HepG2 (cell line): ENCODE data around the gene UBL3. TPM values are rescaled to one million over a fixed set of nuclear protein-coding genes. Genes with fewer than 3 reads are reported as not detected.
A peak's percentile ranks its signal among the peaks of the same experiment; 100 is the strongest.

Experiments
- ATAC-seq: fragments of 200-7000 bp; cut with Tn5 transposase; 3 replicates; pipeline ENCODE4 v1.9.1; 2020; ENCODE audit warnings: mild to moderate bottlenecking, moderate library complexity
- BruUV-seq: library from RNA; stranded (reverse); fragments of 400-500 nt; replicated peaks from 2 replicates; lab custom pipeline; 2021; lab: Mats Ljungman, UMichigan
- CTCF ChIA-PET: fragments of 300-600 bp; formaldehyde crosslinking; extraction: SDS; loops from one replicate; lab custom pipeline; 2021; ENCODE audit warnings: low total read pairs, inconsistent platforms, low intra/inter-chr PET ratio; lab: Yijun Ruan, JAX
- POLR2A ChIA-PET: fragments of 350-600 bp; sonication (Branson Sonifier 250); formaldehyde crosslinking; loops from one replicate; lab custom pipeline; 2020; ENCODE audit warnings: antibody characterized with exemption, inconsistent platforms; lab: Yijun Ruan, JAX
- DNase-seq: peaks from one replicate; pipeline ENCODE4 v3.0.0-alpha.2; 2015; ENCODE audit warnings: low spot score
- FAIRE-seq: peaks from 3 replicates; lab custom pipeline; 2011; peaks lifted over from hg19 to GRCh38; lab: Jason Lieb, UNC
- H2AFZ ChIP-seq: one replicate; pipeline ENCODE4 v1.6.1; 2011; ENCODE audit warnings: low read length, inconsistent platforms
- H3K27ac ChIP-seq: fragments of 300-600 bp; 3 replicates; pipeline ENCODE4 v1.8.0; 2011; ENCODE audit warnings: mixed run types, mild to moderate bottlenecking, mixed read lengths, low read length, inconsistent platforms; ENCODE audit not compliant: insufficient read depth; ENCODE audit errors: extremely low read length
- H3K27me3 ChIP-seq, 2 experiments: fragments of 200-600 bp in 1 of 2; 2 replicates in 1 of 2; 3 replicates in 1 of 2; pipeline versions ENCODE4 v1.6.0 to v1.8.0; 2011; ENCODE audit warnings: low read length in 2 of 2, mild to moderate bottlenecking in 2 of 2, moderate library complexity in 2 of 2, inconsistent platforms in 1 of 2; ENCODE audit not compliant: insufficient read depth in 2 of 2, control insufficient read depth in 1 of 2
- H3K36me3 ChIP-seq, 2 experiments: fragments of 200-600 bp in 1 of 2; replicated peaks in 1 of 2; 2 replicates in 1 of 2; 3 replicates in 1 of 2; pipeline versions ENCODE4 v1.5.1 to v1.8.0; 2011; ENCODE audit warnings: low read length in 2 of 2, inconsistent platforms in 1 of 2; ENCODE audit not compliant: insufficient read depth in 2 of 2, control insufficient read depth in 1 of 2
- H3K4me1 ChIP-seq: 2 replicates; pipeline ENCODE4 v1.5.1; 2012; ENCODE audit warnings: low read length, inconsistent platforms; ENCODE audit not compliant: insufficient read depth
- H3K4me2 ChIP-seq: 2 replicates; pipeline ENCODE4 v1.6.0; 2011; ENCODE audit warnings: low read depth, low read length, inconsistent platforms
- H3K4me3 ChIP-seq, 3 experiments: fragments of 200-600 bp in 1 of 3; sonication (generic), shearing (Covaris generic) in 1 of 3; replicated peaks in 1 of 3; 2 replicates each; pipeline ENCODE4 v1.5.1; 2011 to 2016; ENCODE audit warnings: low read length in 3 of 3, inconsistent platforms in 2 of 3, low read depth in 2 of 3, mild to moderate bottlenecking in 2 of 3, control low read depth in 1 of 3, mixed read lengths in 1 of 3; ENCODE audit not compliant: insufficient read depth in 1 of 3
- H3K79me2 ChIP-seq: one replicate; pipeline ENCODE4 v1.6.1; 2011; ENCODE audit warnings: low read length, inconsistent platforms; ENCODE audit not compliant: insufficient read depth
- H3K9ac ChIP-seq: 2 replicates; pipeline ENCODE4 v1.6.0; 2011; ENCODE audit warnings: mild to moderate bottlenecking, low read depth, low read length, inconsistent platforms; ENCODE audit not compliant: insufficient read depth
- H3K9me3 ChIP-seq: 2 replicates; pipeline ENCODE4 v1.5.1; 2012; ENCODE audit warnings: mild to moderate bottlenecking, low read length
- H4K20me1 ChIP-seq: 2 replicates; pipeline ENCODE4 v1.6.0; 2011; ENCODE audit warnings: inconsistent platforms, mild to moderate bottlenecking, low read length, moderate library complexity; ENCODE audit not compliant: insufficient read depth
- CREM ChIP-seq, 2 experiments: sonication (generic) in 1 of 2; formaldehyde crosslinking in 1 of 2; IDR thresholded peaks; 2 replicates each; pipeline versions ENCODE4 v1.4.0 to v1.6.1; 2016 to 2020; ENCODE audit warnings: antibody characterized with exemption in 1 of 2, mild to moderate bottlenecking in 1 of 2, missing genetic modification reagents in 1 of 2
- GATAD1 ChIP-seq: IDR thresholded peaks from 2 replicates; pipeline ENCODE4 v1.6.1; 2016; ENCODE audit warnings: missing genetic modification reagents, missing compliant biosample characterization
- HCFC1 ChIP-seq: fragments of 150-350 bp; IDR thresholded peaks from 2 replicates; pipeline ENCODE4 v1.6.1; 2014; ENCODE audit warnings: low read depth, low read length
- MXI1 ChIP-seq: IDR thresholded peaks from 3 replicates; pipeline ENCODE4 v1.6.1; 2012; ENCODE audit warnings: low read depth, low read length, inconsistent platforms, borderline replicate concordance
- PAF1 ChIP-seq: IDR thresholded peaks from 2 replicates; pipeline ENCODE4 v1.6.1; 2016; ENCODE audit warnings: missing genetic modification reagents, missing compliant biosample characterization
- RFX1 ChIP-seq: fragments of 450-650 bp; IDR thresholded peaks from 2 replicates; pipeline ENCODE4 v1.6.1; 2017
- THAP11 ChIP-seq: IDR thresholded peaks from 2 replicates; pipeline ENCODE4 v1.6.1; 2016; ENCODE audit warnings: missing biosample characterization, missing genetic modification reagents
- ZNF12 ChIP-seq: sonication (generic); formaldehyde crosslinking; IDR thresholded peaks from 2 replicates; pipeline ENCODE4 v1.5.0; 2020; ENCODE audit warnings: missing genetic modification reagents
- ZNF749 ChIP-seq: sonication (generic); formaldehyde crosslinking; IDR thresholded peaks from 2 replicates; pipeline ENCODE4 v1.8.0; 2022; ENCODE audit warnings: mild to moderate bottlenecking, missing genetic modification reagents, moderate library complexity, borderline replicate concordance
- ZNF790 ChIP-seq: sonication (generic); formaldehyde crosslinking; IDR thresholded peaks from 2 replicates; pipeline ENCODE4 v1.8.0; 2022; ENCODE audit warnings: missing genetic modification reagents, mild to moderate bottlenecking, borderline replicate concordance
- WGBS: methylation state at CpG from one replicate; pipeline ENCODE4 v1.1.6; 2017; ENCODE audit warnings: low lambda C conversion rate; 5-methylcytosine and 5-hydroxymethylcytosine counted together
- in situ Hi-C: cut with HindIII; loops from 2 replicates; pipeline ENCODE4 v1.10.0; 2017; ENCODE audit warnings: low pct_unique_long_range_greater_than_20kb; ENCODE audit not compliant: extremely low pct_ligation_motif_present
- intact Hi-C: fragments of 100-400 bp; cut with micrococcal nuclease; formaldehyde crosslinking; loops from one replicate; pipeline ENCODE4 v1.10.0; 2022; ENCODE audit not compliant: unreplicated experiment
- polyA plus RNA-seq, 8 experiments: library from polyadenylated mRNA; depleted of rRNA in 3 of 8; stranded (reverse) in 7 of 8; unstranded in 1 of 8; fragments of >200 nt; fragmentation: Illumina TruSeq in 4 of 8; extraction: Trizol in 4 of 8; gene quantifications; 2 replicates each; pipeline versions ENCODE4 v1.2.1 to v1.2.3, GENCODE V29; 2011 to 2016; ENCODE audit warnings: low read depth in 4 of 8, missing spikeins in 1 of 8, mixed read lengths in 1 of 8; ENCODE audit not compliant: insufficient read depth in 1 of 8
- total RNA-seq, 5 experiments: library from RNA; depleted of rRNA; stranded (reverse); fragments of >200 nt; fragmentation: Illumina TruSeq; extraction: Trizol; gene quantifications; 2 replicates each; pipeline ENCODE4 v1.2.3, GENCODE V29; 2016; ENCODE audit warnings: low read depth in 1 of 5
- TF ChIP-seq, protein P1 (sequence below): sonication (generic); formaldehyde crosslinking; conservative IDR thresholded peaks from 2 replicates; pipeline ENCODE4 v1.4.0; 2020; ENCODE audit warnings: missing genetic modification reagents
- TF ChIP-seq, protein P2 (sequence below): sonication (generic); formaldehyde crosslinking; IDR thresholded peaks from 2 replicates; pipeline ENCODE4 v1.5.0; 2020; ENCODE audit warnings: missing genetic modification reagents
- TF ChIP-seq, protein P3 (sequence below): sonication (generic); formaldehyde crosslinking; IDR thresholded peaks from 2 replicates; pipeline ENCODE4 v1.4.0; 2020; ENCODE audit warnings: missing genetic modification reagents

The UBL3 gene
- total and polyA plus RNA-seq, 2 of the 13 experiments (the other 11 are each of a cell fraction or from before 2014, with no cell fraction given): 7.4 to 9.6 TPM

- no peaks in the 10 kb centered on the region for H3K79me2 ChIP-seq
- no TSS peak for BruUV-seq
- H3K4me3 ChIP-seq: no peak overlapping the region
- ATAC-seq (no peak), DNase-seq (no peak), FAIRE-seq (no peak)
- ChIA-PET CTCF (no interaction called here), POLR2A (no interaction called here)
- in situ Hi-C loops: no loop called here
- TF ChIP-seq THAP11 (CRISPR knock-in tag): no peak
- TF ChIP-seq, protein P1, sequence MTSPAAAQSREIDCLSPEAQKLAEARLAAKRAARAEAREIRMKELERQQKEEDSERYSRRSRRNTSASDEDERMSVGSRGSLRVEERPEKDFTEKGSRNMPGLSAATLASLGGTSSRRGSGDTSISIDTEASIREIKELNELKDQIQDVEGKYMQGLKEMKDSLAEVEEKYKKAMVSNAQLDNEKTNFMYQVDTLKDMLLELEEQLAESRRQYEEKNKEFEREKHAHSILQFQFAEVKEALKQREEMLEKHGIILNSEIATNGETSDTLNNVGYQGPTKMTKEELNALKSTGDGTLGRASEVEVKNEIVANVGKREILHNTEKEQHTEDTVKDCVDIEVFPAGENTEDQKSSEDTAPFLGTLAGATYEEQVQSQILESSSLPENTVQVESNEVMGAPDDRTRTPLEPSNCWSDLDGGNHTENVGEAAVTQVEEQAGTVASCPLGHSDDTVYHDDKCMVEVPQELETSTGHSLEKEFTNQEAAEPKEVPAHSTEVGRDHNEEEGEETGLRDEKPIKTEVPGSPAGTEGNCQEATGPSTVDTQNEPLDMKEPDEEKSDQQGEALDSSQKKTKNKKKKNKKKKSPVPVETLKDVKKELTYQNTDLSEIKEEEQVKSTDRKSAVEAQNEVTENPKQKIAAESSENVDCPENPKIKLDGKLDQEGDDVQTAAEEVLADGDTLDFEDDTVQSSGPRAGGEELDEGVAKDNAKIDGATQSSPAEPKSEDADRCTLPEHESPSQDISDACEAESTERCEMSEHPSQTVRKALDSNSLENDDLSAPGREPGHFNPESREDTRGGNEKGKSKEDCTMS: no peak
- TF ChIP-seq GATAD1 (CRISPR knock-in tag): no peak
- TF ChIP-seq, protein P2, sequence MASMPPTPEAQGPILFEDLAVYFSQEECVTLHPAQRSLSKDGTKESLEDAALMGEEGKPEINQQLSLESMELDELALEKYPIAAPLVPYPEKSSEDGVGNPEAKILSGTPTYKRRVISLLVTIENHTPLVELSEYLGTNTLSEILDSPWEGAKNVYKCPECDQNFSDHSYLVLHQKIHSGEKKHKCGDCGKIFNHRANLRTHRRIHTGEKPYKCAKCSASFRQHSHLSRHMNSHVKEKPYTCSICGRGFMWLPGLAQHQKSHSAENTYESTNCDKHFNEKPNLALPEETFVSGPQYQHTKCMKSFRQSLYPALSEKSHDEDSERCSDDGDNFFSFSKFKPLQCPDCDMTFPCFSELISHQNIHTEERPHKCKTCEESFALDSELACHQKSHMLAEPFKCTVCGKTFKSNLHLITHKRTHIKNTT (CRISPR knock-in tag): no peak
- no peak overlapping the region for H3K27ac ChIP-seq
- no peaks in the 10 kb centered on the region for H3K36me3 ChIP-seq
- H4K20me1 ChIP-seq: no peaks in the 10 kb centered on the region
- WGBS: 93% methylated on average over 2 of the region's 2 CpGs
- intact Hi-C loops: no loop called here
- H3K4me2 ChIP-seq: no peak overlapping the region
- no peaks in the 10 kb centered on the region for H3K27me3 ChIP-seq
- no peak overlapping the region for H2AFZ ChIP-seq
- H3K4me1 ChIP-seq: peaks cover 21% of the 10 kb centered on the region
- no peak overlapping the region for H3K9ac ChIP-seq
- no peaks in the 10 kb centered on the region for H3K9me3 ChIP-seq
These were observed 6.0 kb upstream of the UBL3 start for GRCh38 chr13:29856426-29856825.

GRCh38 chr13:29855784-29856183 lies 5.4 kb upstream of the UBL3 start:
- intact Hi-C loops: no loop called here
- no TSS peak for BruUV-seq
- Histone ChIP-seq H3K9me3 (no peaks in the 10 kb centered on the region), H3K27me3 (no peaks in the 10 kb centered on the region), H3K4me2 (peak overlapping the region; percentile 57), H2AFZ (peak overlapping the region; percentile 58), H3K9ac (no peak overlapping the region), H4K20me1 (no peaks in the 10 kb centered on the region), H3K79me2 (no peaks in the 10 kb centered on the region), H3K36me3 (no peaks in the 10 kb centered on the region), H3K27ac (no peak overlapping the region), H3K4me1 (peaks cover 25% of the 10 kb centered on the region), H3K4me3 (no peak overlapping the region)
- ChIA-PET POLR2A (no interaction called here), CTCF (no interaction called here)
- WGBS: 26% methylated on average over 4 of the region's 4 CpGs
- FAIRE-seq (peak; percentile 26), DNase-seq (no peak), ATAC-seq (no peak)
- in situ Hi-C loops: no loop called here
- TF ChIP-seq CREM (IDR thresholded peaks at IDR 0.05) (no peak), CREM (CRISPR knock-in tag; IDR thresholded peaks at IDR 0.05) (no peak), HCFC1 (no peak), ZNF790 (CRISPR knock-in tag) (no peak), MXI1 (no peak), RFX1 (no peak), ZNF749 (CRISPR knock-in tag) (no peak), ZNF12 (CRISPR knock-in tag) (no peak), PAF1 (no peak)
- TF ChIP-seq, protein P3, sequence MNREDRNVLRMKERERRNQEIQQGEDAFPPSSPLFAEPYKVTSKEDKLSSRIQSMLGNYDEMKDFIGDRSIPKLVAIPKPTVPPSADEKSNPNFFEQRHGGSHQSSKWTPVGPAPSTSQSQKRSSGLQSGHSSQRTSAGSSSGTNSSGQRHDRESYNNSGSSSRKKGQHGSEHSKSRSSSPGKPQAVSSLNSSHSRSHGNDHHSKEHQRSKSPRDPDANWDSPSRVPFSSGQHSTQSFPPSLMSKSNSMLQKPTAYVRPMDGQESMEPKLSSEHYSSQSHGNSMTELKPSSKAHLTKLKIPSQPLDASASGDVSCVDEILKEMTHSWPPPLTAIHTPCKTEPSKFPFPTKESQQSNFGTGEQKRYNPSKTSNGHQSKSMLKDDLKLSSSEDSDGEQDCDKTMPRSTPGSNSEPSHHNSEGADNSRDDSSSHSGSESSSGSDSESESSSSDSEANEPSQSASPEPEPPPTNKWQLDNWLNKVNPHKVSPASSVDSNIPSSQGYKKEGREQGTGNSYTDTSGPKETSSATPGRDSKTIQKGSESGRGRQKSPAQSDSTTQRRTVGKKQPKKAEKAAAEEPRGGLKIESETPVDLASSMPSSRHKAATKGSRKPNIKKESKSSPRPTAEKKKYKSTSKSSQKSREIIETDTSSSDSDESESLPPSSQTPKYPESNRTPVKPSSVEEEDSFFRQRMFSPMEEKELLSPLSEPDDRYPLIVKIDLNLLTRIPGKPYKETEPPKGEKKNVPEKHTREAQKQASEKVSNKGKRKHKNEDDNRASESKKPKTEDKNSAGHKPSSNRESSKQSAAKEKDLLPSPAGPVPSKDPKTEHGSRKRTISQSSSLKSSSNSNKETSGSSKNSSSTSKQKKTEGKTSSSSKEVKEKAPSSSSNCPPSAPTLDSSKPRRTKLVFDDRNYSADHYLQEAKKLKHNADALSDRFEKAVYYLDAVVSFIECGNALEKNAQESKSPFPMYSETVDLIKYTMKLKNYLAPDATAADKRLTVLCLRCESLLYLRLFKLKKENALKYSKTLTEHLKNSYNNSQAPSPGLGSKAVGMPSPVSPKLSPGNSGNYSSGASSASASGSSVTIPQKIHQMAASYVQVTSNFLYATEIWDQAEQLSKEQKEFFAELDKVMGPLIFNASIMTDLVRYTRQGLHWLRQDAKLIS (CRISPR knock-in tag): no peak
